ENCODE results near the gene TIAM2.

The TIAM2 gene

DNA sequence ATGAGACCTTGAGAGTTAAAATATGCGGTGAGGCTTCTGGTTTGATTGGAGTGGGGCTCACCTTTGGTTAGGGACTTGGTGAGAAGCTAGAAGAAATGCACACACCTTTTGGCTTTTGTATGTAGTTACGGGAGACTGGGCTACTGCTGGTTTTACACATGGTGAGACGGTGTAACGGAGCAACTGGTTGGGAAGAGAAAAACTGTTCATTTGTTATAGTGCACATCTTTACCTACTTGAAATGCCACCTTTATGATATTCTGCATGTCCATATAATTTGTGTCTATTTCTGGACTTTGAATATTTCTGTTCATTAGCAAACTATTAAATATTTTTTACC, 31.6 kb downstream of the TIAM2 start:
- no peak for DNase-seq

GRCh38 chr6:155030148-155030720, 35.1 kb downstream of the TIAM2 start:
- no peak for DNase-seq

- DNase-seq = no peak
These were observed 36.0 kb downstream of the TIAM2 start for GRCh38 chr6:155031091-155031490.

- no peak for DNase-seq
These were observed 38.1 kb downstream of the TIAM2 start for GRCh38 chr6:155033021-155033791.

DNA sequence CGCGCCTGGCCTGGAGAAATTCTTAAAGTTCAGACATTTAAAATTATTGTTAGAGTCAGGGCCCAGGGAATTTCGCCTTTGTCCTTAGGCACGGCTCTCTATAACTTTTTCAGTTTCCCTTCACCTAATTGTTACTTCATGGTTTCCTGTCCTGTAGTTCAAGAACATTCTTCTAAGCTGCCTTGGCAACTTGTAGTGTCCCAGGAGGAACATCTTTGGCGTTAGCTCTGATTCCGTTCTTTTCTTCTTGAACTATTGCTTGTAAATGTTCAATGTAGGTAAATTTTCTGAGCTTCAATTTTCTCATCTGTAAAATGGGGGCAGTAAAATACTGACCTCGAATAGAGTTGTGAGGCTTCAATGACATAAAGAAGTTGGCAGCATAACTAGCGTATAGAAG, 41.8 kb downstream of the TIAM2 start:
- DNase-seq = no peak

DNA sequence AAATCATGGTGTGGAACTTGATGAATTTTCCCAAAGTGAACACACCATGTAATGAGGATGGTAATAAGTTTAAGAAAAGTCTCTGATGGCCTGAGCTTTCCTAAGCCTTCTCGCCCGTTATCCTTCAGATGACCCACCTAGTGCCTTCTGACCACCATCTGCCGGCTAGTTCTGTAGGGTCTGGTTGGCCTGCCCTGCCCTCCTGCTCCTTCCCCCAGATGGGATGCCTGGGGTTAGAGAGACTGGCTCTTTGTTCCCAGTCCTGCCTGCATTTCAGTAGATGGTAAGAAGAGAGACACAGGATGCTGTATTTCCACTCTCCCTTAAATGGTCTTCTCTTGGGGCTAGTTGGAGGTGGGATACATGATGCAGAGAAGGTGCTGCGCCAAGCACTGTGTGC, 43.0 kb downstream of the TIAM2 start:
- DNase-seq = no peak

DNA sequence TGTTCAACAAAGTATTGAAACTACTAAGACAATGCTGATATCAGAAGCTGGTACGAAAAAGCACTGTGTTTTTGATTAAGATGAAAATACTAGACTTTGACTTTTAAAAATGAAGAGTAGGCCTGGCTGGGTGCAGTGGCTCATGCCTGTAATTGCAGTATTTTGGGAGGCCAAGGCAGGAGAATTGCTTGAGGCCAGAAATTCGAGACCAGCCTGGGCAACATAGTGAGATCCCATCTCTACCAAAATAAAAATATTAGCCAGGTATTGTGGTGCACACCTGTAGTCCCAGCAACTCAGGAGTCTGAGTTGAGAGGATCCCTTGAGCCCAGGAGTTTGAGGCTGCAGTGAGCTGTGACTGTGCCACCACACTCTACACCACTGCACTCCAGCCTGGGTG, 43.4 kb downstream of the TIAM2 start:
- no peak for DNase-seq

DNA sequence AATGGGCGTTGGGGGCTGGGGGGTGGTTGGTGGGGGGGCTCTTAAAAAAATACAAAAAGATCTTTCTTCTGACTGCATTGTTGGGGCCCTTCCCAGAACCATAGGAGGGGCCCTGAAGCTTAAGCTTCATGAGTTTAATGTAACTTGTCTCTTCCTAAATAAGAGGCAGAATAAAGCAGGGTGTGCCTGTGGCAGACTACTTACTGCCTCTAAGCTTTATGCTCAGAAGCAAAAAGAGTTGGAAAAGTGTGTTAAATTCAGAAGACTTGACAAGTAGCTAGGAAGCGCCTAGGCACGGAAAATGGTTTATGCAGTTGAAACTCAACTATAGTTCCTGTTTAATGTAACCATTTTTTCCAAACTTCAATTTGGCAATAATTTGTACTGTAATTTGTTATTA, 44.5 kb downstream of the TIAM2 start:
- no peak for DNase-seq

- DNase-seq = no peak
These were observed 45.0 kb downstream of the TIAM2 start for GRCh38 chr6:155040154-155040553.

DNA sequence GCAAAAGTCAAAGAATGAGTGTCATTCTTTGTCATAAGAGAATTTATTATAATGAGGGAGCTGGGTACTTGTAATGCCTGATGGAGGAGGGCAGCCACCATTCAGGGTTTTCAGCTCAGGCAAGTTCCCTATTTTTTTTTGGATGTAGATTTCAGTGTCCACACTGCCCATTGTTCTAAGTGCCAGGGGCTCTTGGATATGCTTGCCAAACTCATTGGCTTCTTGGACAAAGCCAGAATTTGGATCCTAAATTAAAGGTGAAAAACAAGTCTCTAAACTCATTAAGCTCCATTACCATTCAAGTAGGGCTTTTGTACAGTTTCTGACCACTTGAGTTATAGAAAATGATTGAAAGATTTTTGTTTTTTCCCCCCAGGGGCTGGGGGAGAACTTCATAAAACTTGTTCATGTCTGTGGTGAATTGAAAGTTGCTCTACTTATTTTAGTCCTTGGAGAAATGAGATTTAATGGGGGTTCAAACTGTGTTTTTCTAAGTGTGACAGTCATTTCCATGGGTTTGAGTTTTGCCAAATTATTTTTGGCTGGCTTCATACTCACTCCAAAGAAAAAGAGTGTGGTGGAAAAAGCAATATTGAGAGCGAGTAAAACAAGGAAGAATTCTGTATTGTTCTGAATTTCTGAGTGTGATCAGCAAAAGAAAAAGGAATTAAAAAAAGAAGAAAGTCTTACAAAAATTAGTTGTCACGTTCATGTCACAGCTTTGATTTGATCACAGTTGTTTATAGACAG, 46.0 kb downstream of the TIAM2 start:
- no peak for DNase-seq

DNA sequence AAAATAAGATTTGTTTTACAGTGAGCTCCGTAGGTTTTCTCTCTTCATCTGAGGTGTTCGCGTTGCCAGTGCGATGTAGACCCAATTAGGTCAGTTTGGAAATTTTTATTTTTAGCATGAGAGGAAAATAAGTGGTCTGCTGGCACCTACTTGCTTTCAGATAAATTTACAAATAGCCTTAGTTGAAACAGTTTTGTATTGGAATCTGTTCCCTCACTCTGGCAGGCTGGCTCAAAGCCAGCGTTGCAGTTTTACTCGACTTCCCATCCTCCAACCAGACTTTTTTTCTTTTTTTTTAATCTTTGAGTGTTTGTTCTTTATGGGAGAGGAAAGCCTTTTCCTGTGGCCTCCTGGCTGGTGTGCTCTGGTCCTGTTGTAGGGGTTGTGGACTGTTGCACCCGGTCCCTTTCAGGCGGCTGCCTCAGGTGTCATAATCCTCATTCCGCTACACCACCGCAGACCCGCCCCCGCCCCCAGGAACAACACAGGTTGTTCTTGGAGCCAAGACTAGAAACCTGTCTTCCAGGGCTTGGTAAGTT, 46.7 kb downstream of the TIAM2 start:
- no peak for DNase-seq

- no peak for DNase-seq
These were observed 47.9 kb downstream of the TIAM2 start for GRCh38 chr6:155042983-155043382.

DNA sequence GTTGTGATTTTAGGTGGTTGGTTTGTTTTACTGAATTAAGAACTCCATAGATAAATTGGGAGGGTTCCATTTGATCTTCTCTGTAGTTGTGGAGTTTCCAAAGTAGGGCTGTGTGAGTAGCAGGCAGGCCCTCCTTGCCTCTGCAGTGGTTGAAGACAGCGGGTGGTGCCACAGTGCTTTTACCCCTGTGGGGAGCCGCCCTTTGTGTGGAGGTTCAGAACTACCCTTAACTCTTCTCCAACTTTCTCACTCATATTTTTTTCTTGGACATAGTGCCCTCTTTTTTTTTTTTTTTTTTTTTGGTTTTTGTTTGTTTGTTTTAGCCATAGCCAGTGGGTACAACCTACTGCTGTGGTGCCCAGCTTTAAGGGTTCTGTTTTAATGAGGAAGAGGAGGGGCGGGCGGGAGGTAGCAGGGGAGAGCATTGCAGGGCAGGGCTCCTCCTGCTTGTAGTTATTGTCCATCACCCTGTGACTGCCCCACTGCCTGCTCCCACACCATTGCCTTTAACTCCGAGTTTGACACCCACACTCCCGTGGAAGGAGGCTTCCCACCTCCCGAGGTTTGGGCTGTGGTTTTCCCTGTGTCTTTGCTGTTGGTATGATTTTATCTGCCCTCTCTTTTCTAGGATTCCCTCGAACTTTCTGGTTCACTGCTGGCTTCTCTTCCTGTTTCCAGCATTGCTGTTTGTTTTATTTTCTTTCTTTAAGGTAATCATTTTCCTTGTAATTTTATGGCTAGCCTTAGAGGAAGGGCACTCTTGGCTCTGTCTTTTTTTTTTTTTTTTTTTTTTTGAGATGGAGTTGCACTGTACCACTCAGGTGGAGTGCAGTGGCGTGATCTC, 50.7 kb downstream of the TIAM2 start:
- no peak for DNase-seq

- DNase-seq = no peak
These were observed 52.4 kb downstream of the TIAM2 start for GRCh38 chr6:155047523-155047922.

DNA sequence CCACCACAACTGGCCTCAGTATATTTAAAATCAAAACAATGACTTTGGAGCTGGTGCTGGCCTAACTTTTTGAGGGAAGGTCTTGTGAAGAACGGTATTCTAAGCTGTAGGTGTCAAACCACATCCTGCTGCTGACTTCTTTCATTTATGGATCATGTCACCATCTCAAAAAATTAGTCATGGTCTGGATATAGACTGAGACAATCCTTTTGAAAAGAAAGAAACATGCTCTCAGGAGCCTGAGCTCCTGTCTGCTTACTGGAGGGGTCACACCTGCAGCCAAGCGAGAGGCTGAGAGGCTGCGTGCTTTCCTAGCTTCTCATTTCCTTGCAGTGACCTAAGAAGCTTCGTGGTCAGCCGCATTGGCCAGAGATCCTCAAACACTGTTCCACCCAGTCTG, 55.2 kb downstream of the TIAM2 start:
- no peak for DNase-seq

GRCh38 chr6:155054491-155055250, 59.6 kb downstream of the TIAM2 start:
- DNase-seq = no peak

DNA sequence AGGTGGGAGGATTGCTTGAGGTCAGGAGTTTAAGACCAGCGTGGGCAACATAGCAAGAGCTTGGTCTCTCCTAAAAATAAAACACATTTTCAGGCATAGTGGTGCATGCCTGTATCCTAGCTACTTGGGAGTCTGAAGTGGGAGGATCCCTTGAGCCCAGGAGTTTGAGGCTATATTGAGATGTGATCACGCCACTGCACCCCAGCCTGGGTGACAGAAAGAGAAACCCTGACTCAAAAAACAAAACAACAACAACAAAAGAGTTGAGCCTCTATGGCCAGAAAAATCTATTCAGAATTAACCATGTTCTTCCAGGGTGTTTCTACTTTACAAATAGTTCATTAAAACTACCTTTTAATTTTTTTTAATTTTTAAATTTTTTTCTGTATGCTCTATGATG, 60.6 kb downstream of the TIAM2 start:
- DNase-seq = no peak

DNA sequence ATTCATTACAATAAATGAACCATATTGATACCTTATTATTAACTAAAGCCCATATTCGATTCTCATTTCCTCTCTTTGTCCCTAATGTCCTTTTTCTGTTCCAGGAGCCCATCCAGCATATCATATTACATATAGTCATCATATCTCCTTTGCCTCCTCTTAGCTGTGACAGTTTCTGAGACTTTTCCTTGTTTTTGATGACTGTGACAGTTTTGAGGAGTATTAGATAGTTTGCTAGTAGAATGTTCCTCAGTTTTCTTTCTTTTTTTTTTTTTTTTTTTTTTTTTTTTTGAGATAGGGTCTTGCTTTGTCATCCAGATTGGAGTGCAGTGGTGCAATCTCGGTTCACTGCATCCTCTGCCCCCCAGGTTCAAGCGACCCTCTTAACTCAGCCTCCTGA, 61.6 kb downstream of the TIAM2 start:
- DNase-seq = no peak

DNA sequence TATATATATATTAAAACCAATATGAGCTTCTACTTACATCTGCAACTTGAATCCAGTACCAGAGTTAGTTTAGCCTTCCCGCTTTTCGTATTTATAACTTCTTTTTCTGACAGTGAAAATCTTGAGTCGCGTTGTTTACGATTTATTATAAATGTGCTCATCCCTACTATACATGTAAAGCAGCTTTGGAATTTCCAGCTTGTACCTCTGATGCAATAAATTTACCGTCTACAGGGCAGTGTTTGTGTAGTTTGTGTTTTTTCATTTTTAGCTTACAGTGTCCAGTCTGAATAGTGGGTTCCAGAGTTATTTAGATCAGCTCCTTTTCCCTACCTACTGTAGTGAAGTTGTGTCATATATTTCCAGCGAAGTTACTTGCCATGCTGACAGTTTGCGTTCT, 66.3 kb downstream of the TIAM2 start:
- no peak for DNase-seq

DNA sequence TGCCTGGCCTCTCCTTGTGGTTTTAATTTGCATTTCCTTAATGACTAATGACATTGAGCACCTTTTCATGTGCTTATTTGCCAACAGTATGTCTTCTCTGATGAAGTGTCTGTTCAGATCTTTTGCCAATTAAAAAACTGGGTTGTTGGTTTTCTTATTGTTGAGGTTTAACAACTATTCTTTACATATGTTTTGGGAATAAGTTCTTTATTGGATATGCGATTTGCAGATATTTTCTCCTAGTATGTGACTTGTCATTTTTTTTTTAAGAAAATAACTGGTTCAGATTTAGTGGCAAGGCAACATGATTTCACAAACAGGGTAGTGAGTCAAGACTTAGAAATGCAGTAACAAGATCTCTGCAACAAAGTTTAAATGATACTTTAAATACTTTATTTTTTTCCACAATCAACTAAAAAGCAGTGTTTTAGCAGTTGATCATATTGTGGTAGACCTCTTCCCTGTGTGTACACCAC, 67.8 kb downstream of the TIAM2 start:
- DNase-seq = no peak

- no peak for DNase-seq
These were observed 69.2 kb downstream of the TIAM2 start for GRCh38 chr6:155064303-155064702.

GRCh38 chr6:155066361-155066760, 71.2 kb downstream of the TIAM2 start:
- DNase-seq = no peak

Measured in COR-L47 (cell line).